ENCODE measurements around the gene USP6NL.

The USP6NL gene

DNA sequence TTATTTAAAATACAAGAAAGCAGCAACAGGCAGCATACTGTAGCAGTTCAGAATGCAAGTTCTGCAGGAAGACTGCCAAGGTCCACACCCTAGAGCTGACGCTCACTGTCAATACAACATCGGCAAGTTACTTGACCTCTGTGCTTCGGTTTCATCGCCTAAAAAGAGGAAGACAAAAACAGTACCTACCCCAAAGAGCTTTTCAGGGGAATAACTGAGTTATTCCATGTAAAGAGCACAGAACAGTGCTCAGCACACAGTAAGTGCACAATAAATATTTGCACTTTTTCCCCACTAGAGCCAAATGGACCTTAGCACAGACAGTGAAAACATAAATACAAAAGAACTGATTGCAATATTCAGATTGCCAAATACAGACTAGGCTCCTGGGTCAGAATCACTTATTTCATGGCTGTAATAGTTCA, 88.6 kb downstream of the USP6NL start:
- H3K36me3 ChIP-seq (ENCODE audit: control insufficient read depth, insufficient read depth, low read length), result peaks cover 5% of the 10 kb centered on the region
- TF ChIP-seq, protein P1, sequence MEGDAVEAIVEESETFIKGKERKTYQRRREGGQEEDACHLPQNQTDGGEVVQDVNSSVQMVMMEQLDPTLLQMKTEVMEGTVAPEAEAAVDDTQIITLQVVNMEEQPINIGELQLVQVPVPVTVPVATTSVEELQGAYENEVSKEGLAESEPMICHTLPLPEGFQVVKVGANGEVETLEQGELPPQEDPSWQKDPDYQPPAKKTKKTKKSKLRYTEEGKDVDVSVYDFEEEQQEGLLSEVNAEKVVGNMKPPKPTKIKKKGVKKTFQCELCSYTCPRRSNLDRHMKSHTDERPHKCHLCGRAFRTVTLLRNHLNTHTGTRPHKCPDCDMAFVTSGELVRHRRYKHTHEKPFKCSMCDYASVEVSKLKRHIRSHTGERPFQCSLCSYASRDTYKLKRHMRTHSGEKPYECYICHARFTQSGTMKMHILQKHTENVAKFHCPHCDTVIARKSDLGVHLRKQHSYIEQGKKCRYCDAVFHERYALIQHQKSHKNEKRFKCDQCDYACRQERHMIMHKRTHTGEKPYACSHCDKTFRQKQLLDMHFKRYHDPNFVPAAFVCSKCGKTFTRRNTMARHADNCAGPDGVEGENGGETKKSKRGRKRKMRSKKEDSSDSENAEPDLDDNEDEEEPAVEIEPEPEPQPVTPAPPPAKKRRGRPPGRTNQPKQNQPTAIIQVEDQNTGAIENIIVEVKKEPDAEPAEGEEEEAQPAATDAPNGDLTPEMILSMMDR (IDR thresholded peaks at IDR 0.05; ENCODE audit: insufficient read depth, low read length, poor library complexity, severe bottlenecking), result no peak
- H3K4me3 ChIP-seq (replicated peaks; ENCODE audit: low read depth, low read length), result no peak overlapping the region
- no peaks in the 10 kb centered on the region for H3K27me3 ChIP-seq (replicated peaks; ENCODE audit: control insufficient read depth, insufficient read depth, low read length)
- no peak for DNase-seq (ENCODE audit: extremely low read depth, insufficient read length)

DNA sequence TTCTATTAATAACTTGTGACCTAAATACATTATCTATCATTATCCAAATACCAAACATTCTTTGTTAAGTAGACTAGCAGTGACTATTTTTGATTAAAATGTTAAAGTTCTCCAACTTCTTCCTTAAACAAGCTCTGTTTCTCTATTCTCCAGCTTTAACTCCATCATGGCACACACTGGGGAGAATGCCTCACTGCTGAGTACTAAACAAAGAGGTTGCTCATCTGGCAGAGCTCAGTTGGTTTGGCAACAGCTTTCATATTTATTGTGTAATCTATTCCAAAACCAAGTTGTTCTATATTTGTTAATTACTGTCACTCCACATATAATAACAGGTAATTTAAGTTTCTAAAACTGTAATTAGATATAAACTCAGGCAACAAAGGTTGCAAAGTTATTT, 89.6 kb downstream of the USP6NL start:
- TF ChIP-seq, protein P1 (IDR thresholded peaks at IDR 0.05; ENCODE audit: insufficient read depth, low read length, poor library complexity, severe bottlenecking), result no peak
- Histone ChIP-seq H3K36me3 (ENCODE audit: control insufficient read depth, insufficient read depth, low read length) (peaks cover 2% of the 10 kb centered on the region; the same call in 1 of the 2 replicates), H3K4me3 (replicated peaks; ENCODE audit: low read depth, low read length) (no peak overlapping the region), H3K27me3 (replicated peaks; ENCODE audit: control insufficient read depth, insufficient read depth, low read length) (no peaks in the 10 kb centered on the region)
- no peak for DNase-seq (ENCODE audit: extremely low read depth, insufficient read length)

DNA sequence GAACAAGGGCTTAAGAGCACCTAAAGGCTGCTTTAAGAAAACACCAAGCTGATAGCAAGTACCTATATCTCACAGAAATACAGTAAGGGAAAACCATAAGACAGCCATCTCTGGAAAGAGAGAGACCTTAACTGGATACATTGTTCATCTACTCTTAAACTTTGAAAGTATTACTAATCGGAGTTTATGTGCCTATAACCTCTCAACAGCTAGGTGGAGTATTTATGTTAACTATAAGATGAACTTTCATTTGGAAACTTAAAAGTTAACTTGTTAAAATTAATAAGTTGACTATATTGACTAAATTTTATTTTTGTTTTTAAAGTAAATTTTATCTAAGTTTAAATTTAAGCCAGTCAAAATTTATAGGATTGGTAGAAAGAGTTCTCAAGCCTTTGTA, 90.6 kb downstream of the USP6NL start:
- no peak for DNase-seq (ENCODE audit: extremely low read depth, insufficient read length)
- H3K27me3 ChIP-seq (replicated peaks; ENCODE audit: control insufficient read depth, insufficient read depth, low read length), result no peaks in the 10 kb centered on the region
- TF ChIP-seq, protein P1 (IDR thresholded peaks at IDR 0.05; ENCODE audit: insufficient read depth, low read length, poor library complexity, severe bottlenecking), result no peak
- H3K36me3 ChIP-seq (ENCODE audit: control insufficient read depth, insufficient read depth, low read length), result peaks cover 2% of the 10 kb centered on the region; the same call in 1 of the 2 replicates
- no peak overlapping the region for H3K4me3 ChIP-seq (replicated peaks; ENCODE audit: low read depth, low read length)

DNA sequence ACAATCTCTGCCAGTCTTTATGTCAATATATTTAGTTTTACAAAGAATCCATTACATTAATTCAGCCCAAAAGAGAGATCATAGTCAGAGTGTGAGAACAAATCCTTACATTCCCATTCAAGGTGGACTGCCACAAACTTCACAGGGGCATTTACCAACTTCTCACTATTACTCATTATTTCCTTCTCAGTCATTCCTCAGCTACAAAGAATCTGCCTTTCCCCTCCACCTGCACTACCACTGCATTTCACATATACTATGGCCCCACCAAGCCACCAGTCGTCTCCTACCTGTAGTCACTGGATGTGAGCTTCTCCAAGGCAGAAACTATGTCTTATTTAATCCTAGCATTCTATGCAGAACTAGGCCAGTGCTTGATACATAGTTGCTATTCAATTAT, 94.3 kb downstream of the USP6NL start:
- DNase-seq (ENCODE audit: extremely low read depth, insufficient read length), result peak; percentile 28
- Histone ChIP-seq H3K36me3 (ENCODE audit: control insufficient read depth, insufficient read depth, low read length) (no peaks in the 10 kb centered on the region; the same call in 1 of the 2 replicates), H3K4me3 (replicated peaks; ENCODE audit: low read depth, low read length) (no peak overlapping the region), H3K27me3 (replicated peaks; ENCODE audit: control insufficient read depth, insufficient read depth, low read length) (no peaks in the 10 kb centered on the region)
- TF ChIP-seq, protein P1 (IDR thresholded peaks at IDR 0.05; ENCODE audit: insufficient read depth, low read length, poor library complexity, severe bottlenecking), result no peak

DNA sequence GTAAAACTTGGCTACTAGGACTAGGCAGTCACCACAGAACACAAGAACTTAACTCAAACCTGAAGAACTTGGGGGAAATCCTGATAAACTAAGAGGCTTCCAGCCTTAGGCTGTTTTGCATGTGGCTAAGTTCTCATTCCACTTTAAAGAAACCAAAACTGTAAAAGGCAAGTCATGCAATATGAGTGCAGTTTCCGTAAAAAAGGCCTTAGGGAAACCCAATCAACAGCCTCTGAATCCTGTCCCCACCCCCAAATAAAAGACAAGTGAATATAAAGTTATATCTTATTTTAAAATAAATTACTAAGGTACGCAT, 95.1 kb downstream of the USP6NL start:
- Histone ChIP-seq H3K27me3 (replicated peaks; ENCODE audit: control insufficient read depth, insufficient read depth, low read length) (no peaks in the 10 kb centered on the region), H3K36me3 (ENCODE audit: control insufficient read depth, insufficient read depth, low read length) (no peaks in the 10 kb centered on the region; the same call in 1 of the 2 replicates), H3K4me3 (replicated peaks; ENCODE audit: low read depth, low read length) (no peak overlapping the region)
- TF ChIP-seq, protein P1 (IDR thresholded peaks at IDR 0.05; ENCODE audit: insufficient read depth, low read length, poor library complexity, severe bottlenecking), result no peak
- DNase-seq (ENCODE audit: extremely low read depth, insufficient read length), result peak; percentile 50

All from GM06990 (cell line).